Retinal pigment epithelial cell (primary cell): Measurements from ENCODE around the gene RAP1GAP.

Source experiments
- DNase-seq: peaks from one replicate; pipeline ENCODE4 v3.0.0-alpha.2; 2010; ENCODE audit warnings: low read depth
- H3K4me3 ChIP-seq: 2 replicates; pipeline ENCODE4 v1.5.1; 2011; ENCODE audit warnings: mild to moderate bottlenecking, low read length, control low read depth, moderate library complexity
- CTCF ChIP-seq: conservative IDR thresholded peaks from 2 replicates; pipeline ENCODE4 v1.5.1; 2011; ENCODE audit warnings: low read depth, low read length, control low read depth, inconsistent platforms

RAP1GAP gene

DNA sequence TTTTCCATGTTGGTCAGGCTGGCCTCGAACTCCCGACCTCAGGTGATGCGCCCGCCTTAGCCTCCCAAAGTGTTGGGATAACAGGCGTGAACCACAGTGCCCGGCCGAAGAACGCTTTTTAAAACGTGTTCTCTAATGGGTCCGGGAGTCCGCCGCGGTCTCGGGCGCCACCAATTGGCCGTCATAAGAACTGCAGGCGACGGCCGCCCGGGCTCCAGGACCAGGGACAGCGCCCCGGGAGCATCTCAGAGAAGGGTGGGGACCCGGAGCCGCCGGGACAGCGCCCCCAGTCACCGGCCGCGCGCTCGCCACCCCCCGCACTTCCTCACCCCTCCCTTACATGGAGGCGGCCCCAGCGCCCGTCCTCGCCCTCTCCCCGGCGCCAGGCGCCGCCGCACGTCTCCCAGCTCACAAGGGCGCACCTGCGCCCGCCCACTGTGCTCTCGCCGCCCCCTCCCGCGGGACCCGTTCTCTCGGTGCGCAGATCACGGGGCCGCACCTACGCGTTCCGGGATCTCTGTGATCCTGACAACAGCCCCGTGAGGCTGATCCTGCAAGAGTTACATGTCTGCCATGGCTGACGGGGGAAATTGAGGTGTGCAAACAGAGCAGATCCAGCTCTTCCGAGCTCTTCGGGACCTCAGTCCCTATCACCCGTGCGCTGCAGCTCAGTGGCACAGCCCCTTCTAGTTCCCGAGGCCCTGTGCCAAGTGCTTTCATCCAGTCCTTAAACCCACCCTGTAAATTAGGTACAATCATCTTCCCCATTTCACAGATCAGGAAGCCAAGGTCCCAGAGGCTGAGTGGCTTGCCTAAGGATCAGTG is 9.8 kb downstream of the RAP1GAP start:
- peak; percentile 81 for TF ChIP-seq CTCF
- peak; percentile 21 for DNase-seq
- H3K4me3 ChIP-seq: peak overlapping the region; percentile 31

- peak; percentile 14 for TF ChIP-seq CTCF
- no peak overlapping the region for H3K4me3 ChIP-seq
- DNase-seq: no peak
Observed at GRCh38 chr1:21657456-21658190, 11.5 kb downstream of the RAP1GAP start.

- peak; percentile 19 for TF ChIP-seq CTCF
- H3K4me3 ChIP-seq: no peak overlapping the region
Observed at GRCh38 chr1:21655748-21656147, 13.4 kb downstream of the RAP1GAP start.

DNA sequence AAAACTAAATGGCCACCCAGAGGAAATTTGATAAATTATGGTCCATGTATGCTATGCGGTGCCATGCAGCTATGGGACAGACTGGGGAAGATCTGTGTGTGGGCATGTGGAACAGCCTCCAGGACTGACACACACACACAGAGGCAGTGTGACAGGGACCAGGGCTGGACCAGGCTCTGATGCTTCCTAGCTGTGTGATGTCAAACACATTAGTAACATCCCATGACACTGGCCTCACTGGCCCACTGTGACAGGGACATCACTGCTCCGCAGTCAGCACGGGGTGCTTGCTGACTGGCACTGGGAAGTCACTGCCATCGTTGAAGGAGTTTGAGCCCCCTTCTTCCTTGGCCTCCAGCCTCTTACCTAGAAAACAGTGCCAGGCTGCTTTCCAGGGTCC is 13.9 kb downstream of the RAP1GAP start:
- no peak for TF ChIP-seq CTCF
- DNase-seq: no peak
- H3K4me3 ChIP-seq: no peak overlapping the region

More at GRCh38 chr1:21655748-21656147, 13.4 kb downstream of the RAP1GAP start:
- no peak for DNase-seq

- no peak overlapping the region for H3K4me3 ChIP-seq
- no peak for TF ChIP-seq CTCF
- no peak for DNase-seq
Observed at GRCh38 chr1:21654209-21654608, 14.9 kb downstream of the RAP1GAP start.

DNA sequence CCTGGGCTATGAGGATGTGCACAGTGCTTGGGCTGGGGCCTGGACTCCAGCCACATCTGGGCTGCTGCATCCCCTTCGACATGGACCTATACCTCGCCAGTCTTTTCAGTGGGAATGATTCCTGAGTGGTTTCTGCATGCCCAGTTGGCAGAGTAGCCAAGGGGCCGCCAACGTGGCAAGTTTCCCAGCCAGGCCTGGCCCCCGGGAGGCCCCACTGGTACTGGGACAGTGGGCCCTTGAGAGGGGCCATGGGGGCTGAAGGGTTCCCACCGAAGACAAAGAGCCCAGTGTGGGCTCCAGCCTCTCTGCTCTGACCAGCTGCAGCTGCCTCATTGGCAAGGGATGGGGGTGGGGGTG is 15.4 kb downstream of the RAP1GAP start:
- no peak for TF ChIP-seq CTCF
- no peak overlapping the region for H3K4me3 ChIP-seq
- no peak for DNase-seq
